ENCODE measurements around the gene ZNF823.

Gene ZNF823

GRCh38 chr19:11694533-11695439 lies 44.0 kb downstream of the ZNF823 start (continued):
- TF ChIP-seq ZBTB26 (tag by site-specific recombination; optimal IDR thresholded peaks at IDR 0.05): peak; percentile 49
- no peak for TF ChIP-seq ZBTB10 (tag by site-specific recombination; IDR thresholded peaks at IDR 0.05)
- no peak for TF ChIP-seq ZNF112 (tag by site-specific recombination; IDR thresholded peaks at IDR 0.05)
- no peak for TF ChIP-seq ZNF211 (tag by site-specific recombination; IDR thresholded peaks at IDR 0.05; ENCODE audit: low read depth)
- no peak for TF ChIP-seq AEBP2 (tag by site-specific recombination; IDR thresholded peaks at IDR 0.05; ENCODE audit: borderline replicate concordance)
- peak; percentile 77 for TF ChIP-seq ZNF335 (tag by site-specific recombination; conservative IDR thresholded peaks at IDR 0.05)
- TF ChIP-seq ZBTB17 (tag by site-specific recombination; IDR thresholded peaks at IDR 0.05): peak; percentile 79
- TF ChIP-seq HIC1 (tag by site-specific recombination; IDR thresholded peaks at IDR 0.05): no peak
- TF ChIP-seq SP2 (tag by site-specific recombination; IDR thresholded peaks at IDR 0.05): peak; percentile 96
- TF ChIP-seq ZNF560 (tag by site-specific recombination; IDR thresholded peaks at IDR 0.05; ENCODE audit: borderline replicate concordance): no peak
- no peak for TF ChIP-seq ZBTB44 (tag by site-specific recombination; IDR thresholded peaks at IDR 0.05)
- no peak for TF ChIP-seq ZNF184 (tag by site-specific recombination; IDR thresholded peaks at IDR 0.05)
- TF ChIP-seq ZNF24 (tag by site-specific recombination; IDR thresholded peaks at IDR 0.05): 0 out of 2 replicates have a peak, but pooled peaks have one; percentile 16
- no peak for TF ChIP-seq ZNF248 (tag by site-specific recombination; IDR thresholded peaks at IDR 0.05)
- TF ChIP-seq GLIS1 (tag by site-specific recombination; IDR thresholded peaks at IDR 0.05): peak; percentile 30
- peak; percentile 17; the same call in 1 of the 2 replicates for TF ChIP-seq ZBTB20 (tag by site-specific recombination; IDR thresholded peaks at IDR 0.05)
- peak; percentile 71; the same call in 1 of the 2 replicates for TF ChIP-seq ZNF350 (tag by site-specific recombination; IDR thresholded peaks at IDR 0.05)
- no peak for TF ChIP-seq YY2 (tag by site-specific recombination; IDR thresholded peaks at IDR 0.05)
- peak; percentile 78; the same call in 1 of the 2 replicates for TF ChIP-seq MZF1 (tag by site-specific recombination; IDR thresholded peaks at IDR 0.05; ENCODE audit: borderline replicate concordance)
- TF ChIP-seq KLF1 (tag by site-specific recombination; IDR thresholded peaks at IDR 0.05): no peak; the same call in none of the 2 replicates
- peak; percentile 81; the same call in 1 of the 2 replicates for TF ChIP-seq SP3 (tag by site-specific recombination; IDR thresholded peaks at IDR 0.05)
- TF ChIP-seq ZNF354C (tag by site-specific recombination; IDR thresholded peaks at IDR 0.05; ENCODE audit: borderline replicate concordance, low read depth): no peak
- TF ChIP-seq ZNF214 (tag by site-specific recombination; IDR thresholded peaks at IDR 0.05; ENCODE audit: borderline replicate concordance): no peak
- TF ChIP-seq ZNF311 (tag by site-specific recombination; IDR thresholded peaks at IDR 0.05; ENCODE audit: borderline replicate concordance): no peak
- TF ChIP-seq ZNF561 (tag by site-specific recombination; IDR thresholded peaks at IDR 0.05; ENCODE audit: borderline replicate concordance): 0 out of 2 replicates have a peak, but pooled peaks have one; percentile 35
- TF ChIP-seq ZNF169 (tag by site-specific recombination; IDR thresholded peaks at IDR 0.05): no peak
- no peak for TF ChIP-seq ZNF610 (tag by site-specific recombination; IDR thresholded peaks at IDR 0.05; ENCODE audit: borderline replicate concordance)
- peak; percentile 65 for TF ChIP-seq ZBTB8A (tag by site-specific recombination; IDR thresholded peaks at IDR 0.05)

Measured in HEK293 (cell line).